DOHH2 (cell line): ENCODE data around the gene RAB7A.

ENCODE experiments used
- H3F3A ChIP-seq: fragments of 200-600 bp; sonication (generic), shearing (Covaris generic); 2 replicates; pipeline ENCODE4 v1.6.0; 2016; ENCODE audit warnings: antibody characterized with exemption, mild to moderate bottlenecking; ENCODE audit not compliant: control insufficient read depth, insufficient read depth
- H3K27ac ChIP-seq: fragments of 200-600 bp; sonication (generic); 2 replicates; pipeline ENCODE4 v1.5.1; 2014; ENCODE audit warnings: low read depth, mild to moderate bottlenecking, low read length, moderate library complexity
- H3K27me3 ChIP-seq: fragments of 200-600 bp; sonication (generic); 2 replicates; pipeline ENCODE4 v1.6.1; 2014; ENCODE audit warnings: mild to moderate bottlenecking, low read length, mixed read lengths; ENCODE audit not compliant: control insufficient read depth
- H3K36me3 ChIP-seq: fragments of 200-600 bp; sonication (generic); 2 replicates; pipeline ENCODE4 v1.6.1; 2014; ENCODE audit warnings: mild to moderate bottlenecking, low read length, moderate library complexity, mixed read lengths; ENCODE audit not compliant: control insufficient read depth
- H3K4me1 ChIP-seq: fragments of 200-600 bp; sonication (generic); 2 replicates; pipeline ENCODE4 v1.6.1; 2014; ENCODE audit warnings: mild to moderate bottlenecking, low read length, mixed read lengths; ENCODE audit not compliant: control insufficient read depth
- H3K4me2 ChIP-seq: fragments of 200-600 bp; sonication (generic); 2 replicates; pipeline ENCODE4 v1.6.0; 2014; ENCODE audit warnings: mild to moderate bottlenecking, low read length, moderate library complexity
- H3K4me3 ChIP-seq: fragments of 200-600 bp; sonication (generic); 2 replicates; pipeline ENCODE4 v1.5.1; 2014; ENCODE audit warnings: mild to moderate bottlenecking, low read length, mixed read lengths
- H3K79me2 ChIP-seq: fragments of 200-600 bp; sonication (generic); 2 replicates; pipeline ENCODE4 v1.6.1; 2014; ENCODE audit warnings: mild to moderate bottlenecking, low read length, mixed read lengths; ENCODE audit not compliant: control insufficient read depth
- H3K9me2 ChIP-seq: fragments of 200-600 bp; sonication (generic); replicated peaks from 2 replicates; pipeline ENCODE4 v1.6.1; 2014; ENCODE audit warnings: mild to moderate bottlenecking, low read length, mixed read lengths; ENCODE audit not compliant: control insufficient read depth
- H3K9me3 ChIP-seq: fragments of 200-600 bp; sonication (generic); 2 replicates; pipeline ENCODE4 v1.6.1; 2014; ENCODE audit warnings: antibody characterized with exemption, low read length, mixed read lengths; ENCODE audit not compliant: control insufficient read depth, insufficient read depth
- H4K20me1 ChIP-seq: fragments of 200-600 bp; sonication (generic); 2 replicates; pipeline ENCODE4 v1.6.0; 2014; ENCODE audit warnings: low read depth, mild to moderate bottlenecking, antibody characterized with exemption, low read length, moderate library complexity; ENCODE audit not compliant: control insufficient read depth, insufficient read depth
- CTCF ChIP-seq: fragments of 200-600 bp; sonication (generic); IDR thresholded peaks from one replicate; pipeline ENCODE4 v1.5.1; 2014; ENCODE audit warnings: antibody characterized with exemption, mild to moderate bottlenecking, low read depth, low read length; ENCODE audit not compliant: poor library complexity, severe bottlenecking
- EZH2phosphoT487 ChIP-seq: fragments of 200-600 bp; sonication (generic); IDR thresholded peaks from 2 replicates; pipeline ENCODE4 v1.6.1; 2017; ENCODE audit warnings: borderline replicate concordance, mild to moderate bottlenecking, antibody characterized with exemption, low read length, moderate library complexity, mixed read lengths

The RAB7A gene

GRCh38 chr3:128845119-128845777 lies 119.3 kb downstream of the RAB7A start:
- no peaks in the 10 kb centered on the region for H3K27me3 ChIP-seq
- no peaks in the 10 kb centered on the region for H3K79me2 ChIP-seq
- peak overlapping the region; percentile 85 for H3K4me2 ChIP-seq
- no peaks in the 10 kb centered on the region for H4K20me1 ChIP-seq
- H3K9me3 ChIP-seq = no peaks in the 10 kb centered on the region
- H3K4me1 ChIP-seq = peaks cover 16% of the 10 kb centered on the region
- peak overlapping the region; percentile 68 for H3K4me3 ChIP-seq
- H3K27ac ChIP-seq = no peak overlapping the region
- no peaks in the 10 kb centered on the region for H3K9me2 ChIP-seq
- no peaks in the 10 kb centered on the region for H3F3A ChIP-seq
- no peaks in the 10 kb centered on the region for H3K36me3 ChIP-seq
- peak; percentile 69 for TF ChIP-seq CTCF
- no peak for TF ChIP-seq EZH2phosphoT487

GRCh38 chr3:128845778-128846485 lies 119.9 kb downstream of the RAB7A start:
- Histone ChIP-seq H3K4me2 (peak overlapping the region; percentile 85), H3K36me3 (no peaks in the 10 kb centered on the region), H3K27ac (no peak overlapping the region), H3K4me3 (peak overlapping the region; percentile 68), H3K4me1 (peaks cover 16% of the 10 kb centered on the region), H3K9me2 (no peaks in the 10 kb centered on the region), H3K79me2 (no peaks in the 10 kb centered on the region), H3K27me3 (no peaks in the 10 kb centered on the region), H3K9me3 (no peaks in the 10 kb centered on the region), H4K20me1 (no peaks in the 10 kb centered on the region), H3F3A (no peaks in the 10 kb centered on the region)
- TF ChIP-seq CTCF (peak; percentile 91), EZH2phosphoT487 (no peak)

- H3K27ac ChIP-seq = no peak overlapping the region
- H3K4me2 ChIP-seq = peak overlapping the region; percentile 85
- H3K9me3 ChIP-seq = no peaks in the 10 kb centered on the region
- no peaks in the 10 kb centered on the region for H4K20me1 ChIP-seq
- H3K36me3 ChIP-seq = no peaks in the 10 kb centered on the region
- TF ChIP-seq CTCF (no peak), EZH2phosphoT487 (no peak)
- no peaks in the 10 kb centered on the region for H3K27me3 ChIP-seq
- H3F3A ChIP-seq = no peaks in the 10 kb centered on the region
- H3K4me1 ChIP-seq = peaks cover 16% of the 10 kb centered on the region
- no peaks in the 10 kb centered on the region for H3K79me2 ChIP-seq
- no peaks in the 10 kb centered on the region for H3K9me2 ChIP-seq
- H3K4me3 ChIP-seq = peak overlapping the region; percentile 68
Observed at GRCh38 chr3:128846486-128846891, 120.5 kb downstream of the RAB7A start.
